Thoracic aorta (tissue), 2 donors: Measurements from ENCODE around the gene LMX1A. TPM values are rescaled to one million over a fixed set of nuclear protein-coding genes. Genes with fewer than 3 reads are reported as not detected.

Source experiments
- ATAC-seq: fragments of 150-250 bp; one replicate; pipeline ENCODE4 v1.8.0; 2017; ENCODE audit warnings: low read depth; ENCODE audit not compliant: insufficient number of reproducible peaks, low FRiP score
- DNase-seq: peaks from one replicate; pipeline ENCODE4 v3.0.0-alpha.2; 2020; ENCODE audit warnings: low spot score
- H3K27ac ChIP-seq, 2 donors: fragments of 200-600 bp; sonication (generic); 1 replicate in 1 of 2; 2 replicates in 1 of 2; pipeline ENCODE4 v1.5.1; 2016; ENCODE audit warnings: mild to moderate bottlenecking in 2 of 2, moderate library complexity in 2 of 2
- H3K27me3 ChIP-seq: fragments of 200-600 bp; sonication (generic); replicated peaks from 2 replicates; pipeline ENCODE4 v1.6.0; 2016; ENCODE audit warnings: mild to moderate bottlenecking; ENCODE audit not compliant: insufficient read depth
- H3K36me3 ChIP-seq: fragments of 200-600 bp; sonication (generic); one replicate; pipeline ENCODE4 v1.5.1; 2016
- H3K4me1 ChIP-seq, 2 donors: fragments of 200-600 bp; sonication (generic); 1 replicate in 1 of 2; 2 replicates in 1 of 2; pipeline versions ENCODE4 v1.5.1 to v1.6.0; 2016; ENCODE audit warnings: low read depth in 2 of 2, mild to moderate bottlenecking in 1 of 2; ENCODE audit not compliant: control insufficient read depth in 1 of 2
- H3K4me3 ChIP-seq: fragments of 200-600 bp; sonication (generic); 2 replicates; pipeline ENCODE4 v1.5.1; 2016; ENCODE audit warnings: mild to moderate bottlenecking
- H3K9me3 ChIP-seq: fragments of 200-600 bp; sonication (generic); 2 replicates; pipeline ENCODE4 v1.5.1; 2016
- total RNA-seq, 2 donors: library from RNA; depleted of rRNA; stranded (reverse); fragments of >200 nt; gene quantifications; one replicate each; pipeline versions ENCODE4 v1.1.0 to v1.2.3, GENCODE V29; 2016
- TF ChIP-seq, protein P1 (sequence below): fragments of 200-600 bp; sonication (generic); IDR thresholded peaks from one replicate; pipeline ENCODE4 v1.5.1; 2019; ENCODE audit warnings: antibody characterized with exemption

Gene LMX1A
- total RNA-seq, 2 donors from 2014 or later = 0.68 TPM; not detected in 1

DNA sequence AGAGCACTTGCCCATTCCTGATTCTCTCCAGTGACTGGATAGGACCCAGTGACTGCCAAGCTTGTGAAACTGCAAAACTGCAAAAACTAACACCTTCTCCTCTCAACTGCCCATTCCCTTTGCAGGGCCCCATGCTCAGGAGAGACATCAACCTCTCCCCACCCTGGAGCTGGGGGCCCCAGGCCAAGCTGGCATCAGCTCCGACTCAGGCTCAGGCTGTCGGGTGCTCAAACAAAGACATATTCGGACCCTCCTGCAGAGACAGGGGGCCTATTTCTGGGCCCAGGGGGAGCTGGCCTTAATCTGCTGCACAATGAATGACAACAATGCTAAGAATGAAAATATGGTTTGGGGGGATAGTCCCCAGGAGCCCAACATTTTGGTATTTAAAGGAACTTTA, 11.8 kb downstream of the LMX1A start:
- ATAC-seq = no peak
- Histone ChIP-seq H3K4me3 (no peak overlapping the region), H3K36me3 (no peaks in the 10 kb centered on the region), H3K27me3 (peaks cover 14% of the 10 kb centered on the region), H3K9me3 (no peaks in the 10 kb centered on the region), H3K27ac (no peak overlapping the region), H3K4me1 (no peaks in the 10 kb centered on the region)
- DNase-seq = no peak
- TF ChIP-seq, protein P1, sequence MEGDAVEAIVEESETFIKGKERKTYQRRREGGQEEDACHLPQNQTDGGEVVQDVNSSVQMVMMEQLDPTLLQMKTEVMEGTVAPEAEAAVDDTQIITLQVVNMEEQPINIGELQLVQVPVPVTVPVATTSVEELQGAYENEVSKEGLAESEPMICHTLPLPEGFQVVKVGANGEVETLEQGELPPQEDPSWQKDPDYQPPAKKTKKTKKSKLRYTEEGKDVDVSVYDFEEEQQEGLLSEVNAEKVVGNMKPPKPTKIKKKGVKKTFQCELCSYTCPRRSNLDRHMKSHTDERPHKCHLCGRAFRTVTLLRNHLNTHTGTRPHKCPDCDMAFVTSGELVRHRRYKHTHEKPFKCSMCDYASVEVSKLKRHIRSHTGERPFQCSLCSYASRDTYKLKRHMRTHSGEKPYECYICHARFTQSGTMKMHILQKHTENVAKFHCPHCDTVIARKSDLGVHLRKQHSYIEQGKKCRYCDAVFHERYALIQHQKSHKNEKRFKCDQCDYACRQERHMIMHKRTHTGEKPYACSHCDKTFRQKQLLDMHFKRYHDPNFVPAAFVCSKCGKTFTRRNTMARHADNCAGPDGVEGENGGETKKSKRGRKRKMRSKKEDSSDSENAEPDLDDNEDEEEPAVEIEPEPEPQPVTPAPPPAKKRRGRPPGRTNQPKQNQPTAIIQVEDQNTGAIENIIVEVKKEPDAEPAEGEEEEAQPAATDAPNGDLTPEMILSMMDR = no peak

DNA sequence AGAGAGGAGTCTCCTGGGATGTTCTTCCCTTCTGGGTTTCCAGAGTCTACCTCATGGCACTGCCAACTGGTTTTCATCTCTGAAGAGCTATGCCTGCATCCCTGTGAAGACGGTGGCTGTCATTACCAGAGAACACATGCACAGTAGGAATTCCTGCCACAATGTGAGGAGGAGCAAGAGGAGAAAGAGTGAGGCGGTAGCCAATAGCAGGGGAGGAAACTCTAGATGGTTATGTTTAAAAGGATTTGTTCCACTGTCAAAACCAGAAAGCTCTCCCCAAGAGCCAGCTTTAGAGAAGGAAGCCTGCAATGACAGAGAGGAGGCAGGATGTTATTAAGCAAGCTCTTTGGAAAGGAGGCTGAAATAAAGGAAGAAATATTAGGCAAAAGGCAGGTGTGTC, 12.3 kb downstream of the LMX1A start:
- no peaks in the 10 kb centered on the region for H3K9me3 ChIP-seq
- DNase-seq = no peak
- TF ChIP-seq, protein P1 = no peak
- no peak overlapping the region for H3K27ac ChIP-seq
- no peak overlapping the region for H3K4me3 ChIP-seq
- H3K36me3 ChIP-seq = no peaks in the 10 kb centered on the region
- peaks cover 8% of the 10 kb centered on the region for H3K27me3 ChIP-seq
- H3K4me1 ChIP-seq = no peaks in the 10 kb centered on the region
- no peak for ATAC-seq

DNA sequence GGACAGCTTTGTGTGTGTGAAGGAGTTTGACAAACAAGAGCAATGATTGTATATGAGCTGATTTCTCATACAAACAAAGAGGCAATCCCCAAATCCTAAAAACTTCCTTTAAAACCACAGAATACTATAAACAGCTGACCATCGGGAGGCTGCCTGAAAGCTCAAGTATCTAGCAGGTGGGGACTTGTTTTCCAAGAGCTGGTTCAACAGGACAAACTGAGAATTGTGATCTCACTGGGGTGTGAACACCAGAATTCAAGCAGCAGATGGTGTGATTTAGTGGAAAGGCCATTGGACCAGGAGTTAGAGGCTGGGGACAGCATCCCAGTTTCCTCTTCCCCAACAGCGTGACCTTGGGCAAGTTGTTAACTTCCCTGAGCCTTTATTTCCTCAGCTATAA, 13.9 kb downstream of the LMX1A start:
- H3K36me3 ChIP-seq = no peaks in the 10 kb centered on the region
- H3K27me3 ChIP-seq = peaks cover 5% of the 10 kb centered on the region
- H3K27ac ChIP-seq = no peak overlapping the region
- ATAC-seq (no peak), DNase-seq (no peak)
- TF ChIP-seq, protein P1 = no peak
- no peaks in the 10 kb centered on the region for H3K9me3 ChIP-seq
- no peak overlapping the region for H3K4me3 ChIP-seq
- H3K4me1 ChIP-seq = no peaks in the 10 kb centered on the region

DNA sequence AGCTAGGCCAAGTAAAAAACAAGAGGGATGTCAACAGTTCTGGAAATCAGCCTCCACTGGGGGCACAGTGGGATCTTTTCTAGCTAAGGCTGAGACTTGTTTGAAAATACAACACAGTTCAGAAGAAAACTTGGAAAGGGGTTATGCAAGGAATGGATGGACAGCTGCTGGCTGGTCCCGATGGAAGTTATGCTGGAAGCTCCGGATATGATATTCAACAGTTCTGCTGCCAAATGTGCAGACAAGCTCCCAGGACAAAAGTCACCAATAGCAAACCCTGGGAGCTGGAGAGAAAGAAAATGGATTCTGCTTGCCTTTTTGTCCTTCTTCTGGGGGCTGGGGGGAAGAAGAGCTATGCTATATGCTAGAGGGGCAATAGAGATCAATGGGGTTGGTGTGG, 14.3 kb downstream of the LMX1A start:
- Histone ChIP-seq H3K9me3 (no peaks in the 10 kb centered on the region), H3K27me3 (peaks cover 5% of the 10 kb centered on the region), H3K36me3 (no peaks in the 10 kb centered on the region), H3K27ac (no peak overlapping the region), H3K4me1 (no peaks in the 10 kb centered on the region), H3K4me3 (no peak overlapping the region)
- no peak for DNase-seq
- TF ChIP-seq, protein P1 = no peak
- ATAC-seq = no peak

DNA sequence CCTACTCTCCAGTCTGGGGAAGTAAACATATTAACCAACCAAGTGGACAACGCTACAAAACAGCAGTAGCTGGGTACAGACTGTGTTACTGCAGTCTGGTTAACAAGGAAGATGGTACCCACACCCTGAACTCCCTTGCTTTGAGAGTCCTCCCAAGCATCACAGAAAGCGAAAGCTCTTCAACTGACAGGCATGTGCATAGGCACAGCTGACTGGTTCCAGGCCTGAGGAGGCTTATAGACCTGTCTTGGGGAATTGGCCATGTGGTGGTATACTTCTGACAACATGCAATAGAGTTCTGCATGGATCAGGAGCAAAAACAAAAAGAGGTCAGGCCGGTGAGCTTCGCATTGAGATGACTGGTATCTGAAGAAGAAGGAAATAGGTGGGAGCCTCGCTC, 17.4 kb downstream of the LMX1A start:
- H3K4me1 ChIP-seq = no peaks in the 10 kb centered on the region
- no peak for ATAC-seq
- H3K4me3 ChIP-seq = no peak overlapping the region
- H3K27me3 ChIP-seq = no peaks in the 10 kb centered on the region
- H3K9me3 ChIP-seq = no peaks in the 10 kb centered on the region
- TF ChIP-seq, protein P1 = no peak
- H3K27ac ChIP-seq = no peak overlapping the region
- no peaks in the 10 kb centered on the region for H3K36me3 ChIP-seq
- DNase-seq = no peak
